Testis (tissue), 3 donors: Measurements from ENCODE around the gene MYB. TPM values are rescaled to one million over a fixed set of nuclear protein-coding genes. Genes with fewer than 3 reads are reported as not detected.

ENCODE experiments used
- DNase-seq: peaks from one replicate; pipeline ENCODE4 v3.0.0-alpha.2; 2019
- H3K27ac ChIP-seq, 2 donors: fragments of 200-600 bp; sonication (generic); one replicate each; pipeline ENCODE4 v1.5.1; 2019
- H3K27me3 ChIP-seq: fragments of 200-600 bp; sonication (generic); one replicate; pipeline ENCODE4 v1.5.1; 2019
- H3K36me3 ChIP-seq: fragments of 200-600 bp; sonication (generic); one replicate; pipeline ENCODE4 v1.5.1; 2017; ENCODE audit warnings: low read depth; ENCODE audit errors: missing control alignments
- H3K4me1 ChIP-seq: fragments of 200-600 bp; sonication (generic); one replicate; pipeline ENCODE4 v1.5.1; 2019
- H3K4me3 ChIP-seq, 2 donors: fragments of 200-600 bp; sonication (generic); one replicate each; pipeline ENCODE4 v1.5.1; 2017 to 2019
- H3K9me3 ChIP-seq: fragments of 200-600 bp; sonication (generic); one replicate; pipeline ENCODE4 v1.5.1; 2017
- POLR2A ChIP-seq: fragments of 450-650 bp; IDR thresholded peaks from one replicate; pipeline ENCODE4 v1.6.1; 2017; ENCODE audit warnings: antibody characterized with exemption, mild to moderate bottlenecking, moderate library complexity
- WGBS, 2 donors: methylation state at CpG; one replicate each; pipeline ENCODE4 v1.1.5; 2018; 5-methylcytosine and 5-hydroxymethylcytosine counted together
- intact Hi-C: fragments of 100-400 bp; cut with DNase I; formaldehyde crosslinking; loops from one replicate; pipeline ENCODE4 v1.15.1; 2023; ENCODE audit warnings: low total_unique reads
- polyA plus RNA-seq: library from polyadenylated mRNA; stranded (reverse); fragments of 350-450 nt; fragmentation: Illumina TruSeq; extraction: RNeasy Lipid Tissue Mini Kit (QIAGEN cat#74804); gene quantifications from one replicate; pipeline ENCODE4 v1.2.3, GENCODE V29; 2014; ENCODE audit warnings: low read depth, low replicate concordance; ENCODE audit not compliant: insufficient read depth
- total RNA-seq, 2 donors: library from RNA; depleted of rRNA; stranded (reverse); fragments of >200 nt; gene quantifications; one replicate each; pipeline ENCODE4 v1.2.3, GENCODE V29; 2016
- TF ChIP-seq, protein P1 (sequence below), 3 experiments: fragments of 450-650 bp in 2 of 3; fragments of 200-600 bp in 1 of 3; sonication (generic) in 1 of 3; IDR thresholded peaks; one replicate each; pipeline ENCODE4 v1.5.1; 2016 to 2019; ENCODE audit warnings: antibody characterized with exemption in 3 of 3, mild to moderate bottlenecking in 2 of 3, moderate library complexity in 1 of 3

Gene MYB
- total and polyA plus RNA-seq, 3 donors from 2014 or later: 1.5 to 3.7 (median 1.8) TPM

DNA sequence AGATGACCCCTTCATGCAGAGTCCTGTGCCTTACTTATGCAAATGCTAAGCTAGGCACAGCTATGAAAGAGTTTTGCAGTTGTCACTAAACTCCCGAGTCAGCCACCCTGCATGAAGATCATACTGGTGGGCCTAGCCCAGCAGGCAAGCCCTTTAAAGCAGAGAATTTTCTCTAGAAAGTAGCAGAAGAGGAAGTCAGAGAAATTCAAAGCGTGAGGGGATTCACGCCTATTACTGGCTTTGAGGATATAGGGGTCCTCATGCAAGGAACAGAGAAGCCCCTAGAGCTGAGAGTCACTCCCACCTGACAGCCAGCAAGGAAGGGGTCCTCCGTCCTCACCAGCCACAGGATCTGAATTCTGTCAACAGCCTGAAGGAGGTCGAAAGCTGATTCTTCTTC is 54.6 kb downstream of the MYB start:
- WGBS, 2 donors: 82 to 83% methylated on average over 5 of the region's 5 CpGs
- intact Hi-C loops: no loop called here

DNA sequence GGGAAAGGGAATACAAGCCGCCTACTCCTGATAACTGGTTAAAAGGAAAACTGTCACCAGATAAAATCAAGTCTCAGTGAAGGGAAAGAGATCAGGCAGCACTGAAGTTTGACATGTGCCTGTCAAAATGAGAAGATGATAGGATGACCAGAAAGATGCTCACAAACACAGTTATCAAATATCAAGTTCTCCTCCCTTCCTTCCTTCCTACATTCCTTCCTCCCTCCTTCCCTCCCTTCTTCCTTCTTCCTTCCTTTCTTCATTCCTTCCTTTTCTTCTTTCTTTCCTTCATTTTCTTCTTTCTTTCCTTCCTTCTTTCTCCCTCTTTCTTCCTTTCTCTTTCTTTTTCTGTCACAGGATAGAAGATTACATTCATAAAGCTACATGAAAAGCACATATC is 55.2 kb downstream of the MYB start:
- TF ChIP-seq, protein P1, sequence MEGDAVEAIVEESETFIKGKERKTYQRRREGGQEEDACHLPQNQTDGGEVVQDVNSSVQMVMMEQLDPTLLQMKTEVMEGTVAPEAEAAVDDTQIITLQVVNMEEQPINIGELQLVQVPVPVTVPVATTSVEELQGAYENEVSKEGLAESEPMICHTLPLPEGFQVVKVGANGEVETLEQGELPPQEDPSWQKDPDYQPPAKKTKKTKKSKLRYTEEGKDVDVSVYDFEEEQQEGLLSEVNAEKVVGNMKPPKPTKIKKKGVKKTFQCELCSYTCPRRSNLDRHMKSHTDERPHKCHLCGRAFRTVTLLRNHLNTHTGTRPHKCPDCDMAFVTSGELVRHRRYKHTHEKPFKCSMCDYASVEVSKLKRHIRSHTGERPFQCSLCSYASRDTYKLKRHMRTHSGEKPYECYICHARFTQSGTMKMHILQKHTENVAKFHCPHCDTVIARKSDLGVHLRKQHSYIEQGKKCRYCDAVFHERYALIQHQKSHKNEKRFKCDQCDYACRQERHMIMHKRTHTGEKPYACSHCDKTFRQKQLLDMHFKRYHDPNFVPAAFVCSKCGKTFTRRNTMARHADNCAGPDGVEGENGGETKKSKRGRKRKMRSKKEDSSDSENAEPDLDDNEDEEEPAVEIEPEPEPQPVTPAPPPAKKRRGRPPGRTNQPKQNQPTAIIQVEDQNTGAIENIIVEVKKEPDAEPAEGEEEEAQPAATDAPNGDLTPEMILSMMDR (IDR thresholded peaks at IDR 0.05): no peak
- no peak for TF ChIP-seq POLR2A
- no peak for DNase-seq
- intact Hi-C loops: no loop called here
- H3K27ac ChIP-seq: no peak overlapping the region
- no peaks in the 10 kb centered on the region for H3K36me3 ChIP-seq
- H3K9me3 ChIP-seq: no peaks in the 10 kb centered on the region
- no peak overlapping the region for H3K4me3 ChIP-seq
- H3K27me3 ChIP-seq: no peaks in the 10 kb centered on the region
- H3K4me1 ChIP-seq: no peaks in the 10 kb centered on the region
- WGBS, 2 donors: 81 to 92% methylated on average over 1 of the region's 1 CpG

More for the DNA sequence above, 54.6 kb downstream of the MYB start:
- Histone ChIP-seq H3K4me1 (no peaks in the 10 kb centered on the region), H3K27me3 (no peaks in the 10 kb centered on the region), H3K36me3 (no peaks in the 10 kb centered on the region), H3K27ac (no peak overlapping the region), H3K9me3 (no peaks in the 10 kb centered on the region), H3K4me3 (no peak overlapping the region)
- no peak for TF ChIP-seq POLR2A
- no peak for DNase-seq

DNA sequence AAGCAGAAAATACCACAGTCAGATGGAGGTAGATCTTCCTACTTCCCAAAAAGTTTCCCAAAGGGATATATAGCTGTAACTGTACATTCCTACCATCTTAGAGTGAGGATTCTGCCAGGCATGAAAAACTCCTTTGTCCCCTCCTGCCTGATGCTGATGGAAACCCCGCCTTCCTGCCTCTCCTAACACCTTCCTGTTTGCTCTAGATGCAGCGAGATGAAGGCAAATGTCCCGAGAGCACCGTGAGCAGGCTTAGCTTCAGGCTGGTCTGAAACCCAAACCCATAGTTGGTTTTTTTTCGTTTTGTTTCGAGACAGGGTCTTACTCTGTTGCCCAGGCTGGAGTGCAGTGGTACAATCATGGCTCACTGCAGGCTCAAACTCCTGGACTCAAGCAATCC is 55.6 kb downstream of the MYB start:
- H3K27ac ChIP-seq: no peak overlapping the region
- intact Hi-C loops: no loop called here
- no peaks in the 10 kb centered on the region for H3K4me1 ChIP-seq
- no peaks in the 10 kb centered on the region for H3K9me3 ChIP-seq
- no peak overlapping the region for H3K4me3 ChIP-seq
- 73% methylated on average over 6 of the region's 6 CpGs for WGBS, 2 donors
- no peak for TF ChIP-seq POLR2A
- TF ChIP-seq, protein P1 (IDR thresholded peaks at IDR 0.05): no peak
- no peak for DNase-seq
- no peaks in the 10 kb centered on the region for H3K27me3 ChIP-seq
- H3K36me3 ChIP-seq: no peaks in the 10 kb centered on the region

DNA sequence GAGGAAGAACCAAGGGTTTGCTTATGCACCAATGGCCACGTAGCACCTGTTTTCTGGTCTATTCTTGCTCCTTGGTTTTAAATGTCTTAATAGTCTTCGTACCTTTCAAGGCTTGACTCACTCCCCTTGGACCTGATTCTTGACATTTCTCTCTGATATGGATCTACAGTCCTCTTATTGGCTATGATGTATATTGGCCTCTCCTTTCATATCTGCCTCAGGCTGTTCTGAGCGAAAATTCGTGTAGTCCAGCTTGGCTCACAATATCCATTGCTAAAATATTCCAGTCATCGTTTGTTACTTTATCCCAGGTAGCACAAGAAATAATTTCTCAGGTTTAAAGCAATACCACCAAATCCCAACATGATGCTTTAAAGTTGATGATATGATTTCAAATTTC is 59.6 kb downstream of the MYB start:
- intact Hi-C loops: no loop called here
- no peak for TF ChIP-seq POLR2A
- TF ChIP-seq, protein P1 (IDR thresholded peaks at IDR 0.05): no peak

DNA sequence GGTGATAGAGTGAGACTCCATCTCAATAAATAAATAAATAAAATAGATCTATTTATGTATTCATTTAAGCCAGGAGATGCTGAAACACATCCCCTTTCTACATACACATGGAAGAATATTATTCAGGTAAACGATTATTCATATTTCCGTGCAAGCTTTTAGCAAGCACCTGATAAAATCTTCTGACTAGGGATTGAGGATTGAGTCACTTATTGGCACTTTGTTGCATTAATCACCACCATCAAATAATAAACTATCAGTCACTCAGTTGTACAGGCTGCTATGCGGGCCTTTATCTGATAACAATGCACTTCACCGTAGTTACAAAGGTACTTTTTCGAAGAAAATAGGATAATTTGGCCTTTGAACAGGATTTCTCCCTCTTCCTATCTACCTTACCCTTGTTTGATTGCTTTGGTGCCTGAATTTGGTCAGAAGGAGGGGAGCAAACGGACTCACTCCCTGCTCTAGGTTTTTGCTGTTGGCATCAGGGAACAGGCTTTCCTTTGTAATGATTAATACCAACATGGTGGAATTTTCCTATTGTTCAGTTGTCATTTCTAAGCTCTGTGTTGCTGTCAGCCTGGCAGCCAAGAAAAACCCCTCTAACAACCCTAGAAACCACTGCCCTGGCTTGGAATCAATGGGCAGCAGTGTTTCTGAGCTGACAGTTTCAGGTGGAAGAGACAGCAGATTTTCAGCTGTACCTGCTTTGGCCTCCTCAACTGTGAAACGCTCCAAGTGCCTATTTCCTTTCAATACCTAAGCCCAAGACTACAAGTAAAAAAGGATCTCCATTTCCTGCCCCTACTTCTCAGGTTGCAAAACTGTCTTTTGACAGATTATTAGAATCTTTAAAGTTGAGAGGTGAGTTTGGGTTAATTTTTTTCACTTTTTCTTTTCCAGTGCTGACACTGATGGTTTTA is 63.0 kb downstream of the MYB start:
- no peak overlapping the region for H3K27ac ChIP-seq
- DNase-seq: no peak
- no peak overlapping the region for H3K4me3 ChIP-seq
- no peak for TF ChIP-seq POLR2A
- 89% methylated on average over 7 of the region's 7 CpGs for WGBS, 2 donors
- no peaks in the 10 kb centered on the region for H3K27me3 ChIP-seq
- no peaks in the 10 kb centered on the region for H3K4me1 ChIP-seq
- H3K36me3 ChIP-seq: no peaks in the 10 kb centered on the region
- intact Hi-C loops: no loop called here
- no peaks in the 10 kb centered on the region for H3K9me3 ChIP-seq

More for the DNA sequence above, 59.6 kb downstream of the MYB start:
- Histone ChIP-seq H3K4me3 (no peak overlapping the region), H3K36me3 (no peaks in the 10 kb centered on the region), H3K9me3 (no peaks in the 10 kb centered on the region), H3K27ac (no peak overlapping the region), H3K4me1 (no peaks in the 10 kb centered on the region), H3K27me3 (no peaks in the 10 kb centered on the region)
- WGBS, 2 donors: 88 to 90% methylated on average over 5 of the region's 5 CpGs
- no peak for DNase-seq
